Activated CD8-positive, alpha-beta memory T cell treated with anti-CD3 and anti-CD28 coated beads, Interleukin-2, amount 50 U/mL, for 1 hour (primary cell): Measurements from ENCODE around the gene ATP8A1.

Experiments used
- DNase-seq: peaks from one replicate; pipeline ENCODE4 v3.0.0-alpha.2; 2020; ENCODE audit errors: extremely low read depth

Gene ATP8A1

DNA sequence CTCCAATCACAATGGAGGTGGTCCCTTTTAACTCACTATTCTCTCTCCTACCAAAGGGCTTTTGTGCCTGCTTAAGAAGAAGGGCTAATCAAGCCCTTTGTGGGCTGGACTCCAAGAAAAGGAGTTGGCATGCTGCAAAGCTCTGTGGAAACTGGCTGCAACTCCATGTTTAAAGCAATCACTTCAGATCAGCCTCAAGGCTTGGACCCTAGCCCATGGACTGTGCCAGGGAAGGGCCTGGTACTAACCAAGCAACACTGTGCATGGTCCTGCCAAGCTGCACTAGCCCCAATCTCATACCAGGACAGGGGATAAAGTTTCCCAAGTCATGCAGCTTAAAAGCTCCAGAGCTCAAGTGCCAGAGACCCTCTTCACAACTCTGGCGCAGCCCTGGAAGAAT, 86.7 kb downstream of the ATP8A1 start:
- DNase-seq = no peak

DNA sequence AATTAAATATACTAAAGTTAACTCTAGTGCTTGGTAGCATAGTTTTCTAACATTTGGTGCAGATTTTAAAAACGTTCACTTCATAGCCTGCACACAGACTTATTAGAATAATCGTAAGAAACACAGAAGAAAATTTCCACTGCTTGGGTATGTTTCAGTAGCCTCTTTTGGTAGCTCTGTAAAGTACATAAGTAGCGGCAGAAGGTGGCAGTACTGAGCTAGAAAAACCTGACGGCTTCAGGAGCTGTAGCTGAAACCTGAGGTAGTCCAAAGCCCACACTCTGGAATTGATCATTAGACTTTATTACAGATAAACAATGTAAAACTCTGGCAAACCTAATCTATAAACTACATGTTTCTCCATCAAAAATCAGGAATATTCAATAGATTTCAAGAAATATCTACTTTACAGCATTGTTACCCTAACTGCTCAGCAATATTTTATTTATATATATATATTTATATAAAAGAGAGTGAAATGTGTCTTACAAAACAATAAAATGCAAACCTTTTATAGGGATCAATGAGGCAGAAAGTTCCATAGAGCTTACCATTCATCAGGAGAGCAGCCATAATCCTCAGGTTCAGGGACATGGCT, 88.2 kb downstream of the ATP8A1 start:
- peak; percentile 19 for DNase-seq

DNA sequence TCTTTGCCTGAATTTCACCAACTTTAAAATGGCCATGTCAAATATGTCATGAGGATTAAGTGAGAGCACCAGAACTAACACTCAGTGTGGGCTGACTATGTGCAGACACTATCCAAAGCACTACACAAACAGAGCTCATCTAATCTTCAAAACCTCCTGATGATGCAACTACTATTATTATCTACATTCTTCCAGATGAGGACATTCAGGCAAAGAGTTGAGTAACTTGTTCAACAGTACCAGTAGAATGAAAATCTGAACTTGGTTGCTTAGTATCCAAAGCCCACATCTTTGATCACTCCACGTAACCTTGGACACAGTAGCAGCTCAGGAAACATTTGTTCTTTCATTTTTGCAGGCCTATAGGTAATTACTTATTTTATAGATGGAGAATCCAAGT, 90.1 kb downstream of the ATP8A1 start:
- DNase-seq = no peak

DNA sequence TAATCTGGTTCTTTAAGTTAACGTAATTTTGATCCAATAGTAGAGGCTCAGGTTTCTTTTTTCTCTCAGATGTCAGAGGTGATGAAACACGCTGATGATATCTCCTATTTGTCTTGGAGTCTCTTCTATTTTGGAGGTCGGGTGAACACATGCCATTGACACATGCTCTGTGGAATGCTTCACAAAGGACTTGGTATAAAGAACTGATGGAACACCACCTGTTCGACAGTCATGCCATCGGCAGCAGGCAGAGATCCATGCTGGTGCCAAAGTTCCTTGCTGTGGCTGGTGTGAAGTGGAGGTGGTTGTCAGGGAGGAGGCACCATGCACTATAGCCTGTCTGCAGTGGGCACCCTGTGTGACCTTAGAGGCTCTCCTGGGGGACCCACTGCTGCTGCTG, 94.9 kb downstream of the ATP8A1 start:
- DNase-seq = no peak

DNA sequence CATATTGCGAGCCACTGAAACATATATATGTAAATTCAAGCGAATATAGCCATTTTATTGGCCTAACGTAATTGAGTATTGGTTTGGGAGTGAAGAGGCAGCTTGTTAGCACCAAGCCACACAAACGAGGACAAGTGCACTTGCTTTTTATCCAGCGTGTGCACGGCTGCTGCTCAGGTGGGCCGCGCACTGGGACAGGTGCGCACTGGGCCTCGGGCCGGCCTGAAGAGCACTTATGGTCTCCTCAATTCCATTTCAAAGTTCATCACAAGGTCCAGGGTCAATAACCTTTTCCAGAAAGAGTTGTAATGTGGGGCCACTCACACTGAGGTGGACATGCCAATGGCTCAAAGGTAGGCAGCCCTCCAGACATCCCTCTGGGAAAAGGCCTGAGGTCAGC, 95.9 kb downstream of the ATP8A1 start:
- no peak for DNase-seq

DNA sequence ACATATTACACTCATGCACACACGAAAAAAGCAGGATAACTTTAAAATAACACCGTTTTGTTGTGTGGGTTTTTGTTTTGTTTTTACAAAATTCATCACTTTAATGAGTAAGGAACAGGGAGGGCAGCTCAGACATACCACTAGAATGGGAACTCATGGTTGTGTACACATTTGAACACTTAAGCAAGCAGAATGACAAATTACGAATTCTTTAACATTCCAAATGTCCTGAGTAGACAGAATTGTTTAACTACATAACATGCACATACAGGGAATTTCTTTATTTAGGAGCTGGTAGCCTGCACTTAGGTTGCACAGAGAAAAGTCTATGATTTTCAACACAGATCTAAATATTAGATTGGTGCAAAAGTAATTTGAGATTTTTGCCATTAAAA, 96.4 kb downstream of the ATP8A1 start:
- no peak for DNase-seq

DNA sequence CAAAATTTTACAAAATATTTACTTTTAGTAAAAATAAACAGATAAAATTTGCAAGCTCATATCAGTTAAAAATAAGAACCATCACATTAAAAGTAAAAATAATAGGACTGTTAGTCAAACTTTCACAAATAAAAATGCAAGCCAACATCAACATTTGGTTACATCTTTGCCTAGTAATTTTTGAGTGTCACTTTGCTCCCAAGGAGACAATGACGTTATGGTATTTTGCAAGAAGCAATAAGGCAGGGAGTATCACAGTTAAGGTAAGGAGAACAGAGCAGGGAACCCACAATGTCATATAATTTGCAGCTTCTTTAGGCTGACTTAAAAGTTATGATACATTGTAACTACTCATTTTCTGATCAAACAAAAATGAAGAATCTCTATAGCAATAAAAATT, 98.7 kb downstream of the ATP8A1 start:
- DNase-seq = no peak

DNA sequence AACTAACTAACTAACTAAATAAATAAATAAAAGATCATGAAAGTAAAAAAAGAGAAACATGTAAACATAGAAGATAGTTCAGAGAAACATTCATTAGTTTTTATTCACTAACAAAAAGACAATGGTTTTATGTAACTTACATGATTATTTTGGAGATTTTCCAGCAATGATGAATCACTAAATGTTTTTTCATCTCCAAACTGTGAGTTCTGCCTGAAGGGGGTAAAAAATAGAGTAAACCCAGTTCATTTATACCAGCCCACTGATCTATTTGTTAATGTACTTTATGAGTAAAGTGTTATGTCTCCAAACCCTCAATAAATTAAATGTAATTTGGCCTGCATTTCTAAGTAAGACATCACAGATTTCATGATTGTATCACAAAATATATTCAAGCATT, 101.1 kb downstream of the ATP8A1 start:
- DNase-seq = no peak

DNA sequence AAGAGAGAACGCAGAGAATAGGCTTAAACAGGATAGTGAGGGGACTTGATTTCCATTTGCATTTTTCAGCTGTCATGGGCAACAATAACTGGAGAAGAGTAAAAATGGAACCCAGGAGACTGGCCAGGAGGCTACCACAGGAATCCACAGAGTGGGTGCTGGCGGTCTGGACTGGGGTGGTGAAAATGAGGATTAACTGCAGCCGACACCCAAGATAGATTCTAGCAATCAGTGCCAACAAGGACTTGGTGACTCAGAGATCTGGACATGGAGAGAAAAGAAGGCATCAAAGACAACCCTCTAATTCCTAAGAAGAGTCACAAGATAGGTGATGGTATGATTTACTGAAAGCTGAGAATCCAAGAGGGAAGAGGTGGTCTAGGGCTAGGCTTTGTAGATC, 102.8 kb downstream of the ATP8A1 start:
- no peak for DNase-seq

DNA sequence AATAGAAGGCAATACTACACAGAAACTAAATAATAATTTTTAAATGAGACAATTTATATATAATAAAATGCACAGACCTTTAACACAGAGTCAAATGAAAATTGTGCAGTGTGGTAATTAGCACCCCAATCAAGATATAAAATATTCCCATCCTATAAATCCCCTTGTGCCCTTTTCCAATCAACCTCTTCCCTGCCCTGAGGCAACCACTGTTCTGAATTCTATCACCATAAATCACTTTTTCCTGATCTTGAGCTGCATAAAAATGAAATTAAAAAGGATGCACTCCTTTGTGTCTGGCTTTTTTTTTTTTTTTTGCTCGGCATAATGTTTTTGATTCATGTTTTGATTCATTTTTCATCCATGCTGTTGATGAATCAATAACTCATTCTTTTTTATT, 107.0 kb downstream of the ATP8A1 start:
- DNase-seq = no peak

DNA sequence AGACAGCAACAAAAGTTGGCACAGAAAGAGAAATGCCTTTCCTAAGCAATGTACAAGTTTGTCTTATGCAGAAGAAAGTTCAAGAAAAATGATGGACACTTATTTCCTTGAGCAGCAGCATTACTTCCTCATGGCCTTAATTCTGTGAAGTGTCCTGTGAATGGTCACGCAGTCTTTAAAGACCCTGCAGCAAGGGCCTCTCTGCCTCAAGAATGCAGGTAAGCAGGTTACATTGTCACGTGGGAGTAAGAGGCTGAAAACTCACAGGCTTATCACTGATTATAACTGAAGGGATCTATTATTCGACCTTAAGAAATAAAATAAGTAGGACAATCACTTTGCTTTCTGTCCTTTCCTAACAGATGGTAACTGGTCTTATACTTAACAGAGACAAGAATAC, 109.1 kb downstream of the ATP8A1 start:
- no peak for DNase-seq

DNA sequence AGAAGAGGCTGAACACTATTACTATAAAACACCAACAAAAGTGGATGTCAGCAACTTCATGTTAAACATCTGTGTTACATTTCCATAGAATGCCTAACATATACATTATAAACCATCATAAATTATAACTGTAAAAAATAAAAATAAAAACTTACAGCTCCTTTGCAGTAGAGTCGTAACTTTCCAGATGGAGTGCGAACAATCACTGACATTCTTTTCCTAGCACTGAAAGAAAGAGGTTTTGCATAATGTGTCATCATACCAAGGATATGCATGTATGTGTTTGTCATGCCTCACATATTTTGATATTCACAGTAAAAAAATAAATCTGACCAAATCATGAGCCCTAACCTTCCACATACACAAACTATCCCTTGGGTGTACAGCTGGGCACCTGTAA, 113.1 kb downstream of the ATP8A1 start:
- no peak for DNase-seq

DNA sequence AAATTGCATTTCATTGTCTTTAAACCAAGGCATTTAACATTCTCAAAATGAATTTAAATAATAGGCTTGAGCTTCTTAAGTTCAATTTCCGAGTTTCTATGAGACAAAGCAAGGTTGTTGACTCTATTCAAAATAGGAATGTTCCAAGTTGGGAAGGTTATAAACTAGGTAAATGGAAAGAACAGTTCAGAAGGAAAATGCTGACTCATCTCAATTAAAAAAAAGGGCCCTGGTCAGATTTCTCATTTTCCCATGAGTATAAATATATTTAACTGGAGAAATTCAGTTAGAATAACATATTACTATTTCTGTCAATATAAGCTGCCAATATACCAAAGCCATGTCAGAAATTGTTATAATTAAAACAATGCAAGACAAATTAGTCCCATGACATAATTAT, 113.8 kb downstream of the ATP8A1 start:
- no peak for DNase-seq

DNA sequence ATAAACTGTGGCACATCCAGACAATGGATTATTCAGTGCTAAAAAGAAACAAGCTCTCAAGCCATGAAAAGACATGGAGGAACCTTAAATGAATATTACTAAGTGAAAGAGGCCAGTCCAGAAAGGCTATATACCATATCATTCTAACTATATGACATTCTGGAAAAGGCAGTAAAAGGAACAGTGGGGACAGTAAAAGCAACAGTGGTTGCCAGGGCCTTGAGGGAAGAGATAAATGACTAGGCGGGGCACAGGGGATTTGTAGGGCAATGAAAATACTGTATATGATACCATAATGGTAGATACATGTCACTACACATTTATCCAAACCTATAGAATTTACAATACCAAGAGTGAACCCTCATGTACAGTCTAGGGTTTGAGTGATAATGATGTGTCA, 115.3 kb downstream of the ATP8A1 start:
- no peak for DNase-seq

DNA sequence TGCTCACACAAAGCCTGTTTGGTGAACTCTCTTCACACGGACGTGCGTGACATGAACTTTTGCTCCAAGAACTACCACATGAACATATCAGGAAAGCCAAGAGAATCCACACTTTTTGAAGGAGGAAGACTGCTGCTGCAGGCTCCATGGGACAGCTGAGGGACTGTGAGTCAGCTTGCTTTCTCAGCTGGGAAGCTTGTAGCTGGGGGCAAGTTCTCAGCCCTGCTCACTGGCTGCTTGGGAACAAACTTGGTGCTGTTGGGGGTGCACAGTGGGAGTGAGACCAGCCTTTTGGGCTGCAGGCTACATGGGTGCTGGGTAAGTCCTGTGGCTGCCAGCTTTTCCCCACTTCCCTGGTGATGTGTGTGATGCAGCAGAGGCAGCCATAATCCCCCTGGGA, 123.9 kb downstream of the ATP8A1 start:
- DNase-seq = no peak

DNA sequence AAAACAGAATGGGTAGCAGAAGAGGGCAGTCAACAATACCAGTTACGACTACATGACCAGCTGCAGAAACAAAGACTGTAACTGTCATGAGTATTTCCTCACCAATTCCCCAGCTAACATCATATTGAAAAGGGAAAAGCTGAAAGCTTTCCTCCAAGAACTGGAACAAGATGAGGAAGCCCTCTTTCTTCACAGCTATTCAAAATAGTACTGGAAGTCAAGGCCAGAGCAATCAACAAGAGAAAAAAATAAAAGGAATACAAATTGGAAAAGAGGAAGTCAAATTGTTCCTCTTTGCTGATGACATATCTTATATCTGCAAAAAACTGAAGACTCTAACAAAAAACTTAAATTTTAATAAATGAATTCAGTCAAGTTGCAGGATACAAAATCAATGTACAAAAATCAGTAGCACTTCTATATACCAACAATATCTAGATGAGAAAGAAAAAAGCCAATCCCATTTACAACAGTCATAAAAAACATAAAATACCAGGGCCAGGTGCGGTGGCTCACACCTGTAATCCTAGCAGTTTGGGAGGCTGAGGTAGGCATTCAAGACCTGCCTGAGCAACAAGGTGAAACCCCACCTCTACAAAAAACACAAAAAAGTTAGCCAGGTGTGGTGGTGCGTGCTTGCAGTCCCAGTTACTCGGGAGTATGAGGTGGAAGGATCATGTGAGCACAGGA, 125.4 kb downstream of the ATP8A1 start:
- no peak for DNase-seq

DNA sequence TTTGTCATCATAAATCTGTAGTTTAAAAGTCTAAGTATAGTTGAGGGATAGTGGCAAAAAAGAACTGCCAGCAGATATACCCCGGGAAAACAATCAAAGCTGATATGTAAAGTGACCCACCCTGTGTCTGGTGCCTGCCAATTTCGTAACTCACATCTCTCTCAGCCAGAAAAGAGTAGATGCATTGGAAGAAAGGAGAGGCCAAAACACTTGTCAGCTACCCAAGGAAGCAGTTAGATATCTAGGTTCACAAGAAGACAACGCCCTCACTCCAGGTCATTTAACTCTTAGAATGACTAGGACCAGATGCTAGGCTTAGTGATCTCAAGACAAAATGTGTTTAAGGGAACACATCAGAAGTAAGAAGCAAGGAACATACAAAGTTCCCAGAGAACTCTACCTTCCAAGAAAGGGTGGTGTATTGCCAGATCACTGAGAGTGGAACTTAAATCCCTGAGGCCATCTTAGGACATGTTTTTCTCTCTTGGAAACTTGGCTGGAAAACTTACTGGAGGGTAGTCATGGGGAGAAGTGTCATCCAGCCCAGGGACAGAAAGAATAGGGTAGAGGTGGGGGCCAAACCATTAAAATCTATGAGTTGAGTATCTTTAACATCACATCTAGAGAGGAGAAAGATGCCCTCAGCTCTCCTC, 133.7 kb downstream of the ATP8A1 start:
- no peak for DNase-seq

DNA sequence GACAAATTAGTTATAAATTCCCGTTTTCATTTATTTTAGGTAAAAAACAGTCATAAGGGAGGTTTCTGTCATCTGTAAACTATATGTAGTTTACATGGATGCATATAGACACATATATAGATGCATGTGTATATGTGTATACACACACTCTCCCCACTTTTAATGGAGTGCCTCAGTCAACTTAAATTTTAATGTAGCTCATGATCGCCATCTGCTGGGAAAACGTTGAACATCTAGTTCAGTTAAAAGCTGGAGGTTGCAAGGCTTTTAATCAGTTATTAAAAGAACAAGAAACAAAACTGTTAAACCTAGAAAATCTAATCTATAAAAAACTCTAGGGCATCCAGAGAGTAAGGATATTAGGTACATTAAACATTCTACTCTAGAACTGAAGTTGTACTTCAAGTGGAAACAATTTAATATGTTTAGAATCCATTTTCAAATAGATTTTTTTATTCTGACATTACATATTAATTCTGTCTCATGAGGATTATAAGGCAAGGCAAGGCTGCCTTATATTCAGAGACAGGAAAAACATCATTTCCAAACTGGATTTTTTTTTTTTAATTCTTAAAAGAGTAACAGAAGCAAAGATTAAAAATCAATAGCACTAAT, 137.0 kb downstream of the ATP8A1 start:
- peak; percentile 10 for DNase-seq

DNA sequence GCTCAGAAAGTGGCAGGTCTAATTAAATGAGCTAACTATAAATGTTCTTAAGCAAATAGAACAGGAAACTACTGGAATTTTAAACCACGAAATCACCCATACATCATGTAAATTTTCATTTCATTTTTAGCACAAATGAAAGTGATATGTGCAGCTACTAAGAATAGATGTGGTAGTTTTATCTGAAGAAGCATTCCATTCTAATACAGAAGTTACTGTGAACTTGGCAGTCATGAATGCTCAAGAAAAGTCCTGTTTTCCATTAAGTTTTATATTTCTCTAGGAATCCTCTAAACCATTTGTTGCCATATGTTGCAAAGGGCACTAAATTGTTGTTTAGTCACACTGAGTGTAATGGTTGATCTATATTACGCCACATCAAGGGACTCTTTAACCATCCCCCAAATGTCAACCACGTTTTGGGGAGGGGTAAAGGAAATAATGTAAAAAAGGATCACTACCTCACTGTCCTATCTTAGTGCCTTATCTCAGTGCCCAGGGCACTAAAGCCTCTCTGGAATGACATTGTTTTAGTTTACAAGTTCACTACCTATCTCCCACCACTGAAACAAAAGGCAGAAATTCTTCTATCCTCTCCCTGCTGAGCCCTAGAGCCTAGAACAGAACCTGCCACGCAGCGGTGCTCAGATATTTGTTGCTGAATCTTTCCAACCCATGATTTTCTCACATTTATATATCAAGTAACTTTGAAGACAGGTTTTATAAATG, 141.6 kb downstream of the ATP8A1 start:
- no peak for DNase-seq

DNA sequence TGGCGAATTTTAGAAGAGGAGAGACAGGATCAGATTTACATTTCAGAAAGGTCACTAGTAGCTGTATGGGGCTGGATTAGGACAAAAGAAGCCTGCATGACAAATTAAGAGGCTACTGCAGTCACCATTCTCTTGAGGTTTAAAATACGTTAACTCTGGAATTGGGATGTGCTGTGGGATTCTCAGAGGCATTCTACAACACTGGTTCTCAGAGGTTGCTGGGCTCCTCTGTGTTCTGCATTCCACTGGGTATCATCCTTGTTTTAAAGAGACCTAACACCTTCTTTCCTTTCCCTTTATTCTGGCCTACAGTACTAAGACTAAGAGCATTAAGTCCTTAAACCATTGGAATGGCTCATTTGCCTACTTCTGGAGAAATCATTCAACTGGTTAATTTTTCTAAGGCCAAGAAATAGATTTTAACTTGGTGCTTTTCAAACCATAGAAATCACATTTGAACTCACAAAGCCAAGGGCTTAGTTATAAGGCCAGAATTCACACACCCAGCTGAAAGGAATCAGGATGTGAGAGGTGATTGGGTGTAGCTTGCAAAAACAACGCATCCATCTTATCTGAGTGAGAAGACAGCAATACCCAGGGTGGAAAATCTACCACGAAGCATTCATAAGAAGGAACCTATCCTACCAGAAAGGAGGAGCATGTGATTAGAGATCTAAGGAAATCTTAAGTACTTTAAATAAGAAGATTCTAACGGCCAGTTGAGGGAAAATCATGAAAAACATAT, 143.0 kb downstream of the ATP8A1 start:
- DNase-seq = no peak

DNA sequence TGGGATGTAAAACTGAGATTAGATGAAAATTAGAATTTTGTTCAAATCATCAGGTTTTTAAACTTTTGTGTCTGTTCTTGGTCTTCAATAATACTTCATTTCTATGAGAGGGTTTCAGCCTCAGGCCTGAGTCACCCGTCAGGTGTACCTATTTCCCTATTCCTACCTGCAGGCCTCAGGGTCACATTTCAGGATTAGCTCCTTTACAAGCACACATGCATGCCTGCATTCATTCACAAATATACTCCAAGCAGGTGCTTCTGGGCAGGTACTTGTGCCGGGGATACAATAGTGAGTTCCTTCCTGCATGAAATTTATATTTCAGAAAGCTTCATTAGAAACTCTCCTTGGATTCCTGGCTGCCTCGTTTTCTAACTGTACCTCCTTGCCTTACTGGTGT, 144.7 kb downstream of the ATP8A1 start:
- no peak for DNase-seq

DNA sequence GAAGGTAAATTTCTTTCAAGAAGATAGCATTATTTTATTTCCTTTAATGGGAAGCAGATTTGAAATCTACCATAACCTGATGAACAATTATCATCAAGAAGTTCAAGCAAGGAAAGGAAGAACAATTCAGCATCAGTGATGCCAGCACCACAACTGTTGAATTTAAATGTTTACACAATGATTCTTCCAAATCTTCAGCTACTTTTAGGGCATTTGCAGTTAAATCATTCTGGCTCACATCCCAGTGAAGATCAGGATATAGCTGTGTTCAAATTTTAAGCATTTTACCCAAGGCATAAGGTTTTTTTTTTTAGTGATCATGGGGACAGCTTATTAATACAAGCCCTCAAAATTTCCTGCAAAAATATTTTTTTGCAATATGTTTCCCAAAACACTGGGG, 146.7 kb downstream of the ATP8A1 start:
- DNase-seq = no peak
